WTC11 (cell line): ENCODE data around the gene NT5DC1. TPM values are rescaled to one million over a fixed set of nuclear protein-coding genes. Genes with fewer than 3 reads are reported as not detected.

Experiments
- ATAC-seq: fragments of 200-7000 bp; cut with Tn5 transposase; 2 replicates; pipeline ENCODE4 v1.10.0; 2021; ENCODE audit warnings: mild to moderate bottlenecking, moderate library complexity
- CTCF ChIA-PET: fragments of 300-600 bp; sonication (Branson Sonifier 250); formaldehyde crosslinking; loops from one replicate; lab custom pipeline; 2021; ENCODE audit warnings: antibody characterized with exemption; lab: Charles Lee
- POLR2A ChIA-PET: fragments of 350-600 bp; sonication (Branson Sonifier 250); formaldehyde crosslinking; loops from one replicate; lab custom pipeline; 2021; ENCODE audit warnings: antibody characterized with exemption; lab: Charles Lee
- DNase-seq: peaks from one replicate; pipeline ENCODE4 v3.0.0; 2021; ENCODE audit warnings: low spot score
- H3K27ac Mint-ChIP-seq: 2 replicates; pipeline ENCODE4 v1.8.0; 2021; ENCODE audit warnings: mixed read lengths
- H3K27me3 Mint-ChIP-seq: 2 replicates; pipeline ENCODE4 v1.8.0; 2021; ENCODE audit warnings: low read depth, mild to moderate bottlenecking, moderate library complexity, mixed read lengths
- H3K36me3 Mint-ChIP-seq: 2 replicates; pipeline ENCODE4 v1.8.0; 2021; ENCODE audit warnings: mixed read lengths
- H3K4me1 Mint-ChIP-seq: 2 replicates; pipeline ENCODE4 v1.8.0; 2022; ENCODE audit warnings: mixed read lengths
- H3K4me3 Mint-ChIP-seq: 2 replicates; pipeline ENCODE4 v1.8.0; 2021; ENCODE audit warnings: mild to moderate bottlenecking, moderate library complexity, mixed read lengths
- H3K9me3 Mint-ChIP-seq: 2 replicates; pipeline ENCODE4 v1.8.0; 2021; ENCODE audit warnings: mixed read lengths
- AR ChIP-seq: fragments of 250-450 bp; sonication (Bioruptor Pico); IDR thresholded peaks from 2 replicates; pipeline ENCODE4 v1.9.0; 2021; ENCODE audit warnings: mild to moderate bottlenecking
- ATF2 ChIP-seq: sonication (generic); formaldehyde crosslinking; IDR thresholded peaks from 2 replicates; pipeline ENCODE4 v1.8.1; 2022; ENCODE audit warnings: low read depth, missing genetic modification reagents, borderline replicate concordance
- CBFB ChIP-seq: sonication (generic); formaldehyde crosslinking; IDR thresholded peaks from 2 replicates; pipeline ENCODE4 v1.8.1; 2022; ENCODE audit warnings: mild to moderate bottlenecking, low read depth, missing genetic modification reagents
- CDX4 ChIP-seq: fragments of 250-450 bp; sonication (Bioruptor Pico); IDR thresholded peaks from 2 replicates; pipeline ENCODE4 v1.9.0; 2021; ENCODE audit warnings: moderate library complexity, mild to moderate bottlenecking, inconsistent platforms, borderline replicate concordance
- E2F1 ChIP-seq: sonication (generic); formaldehyde crosslinking; IDR thresholded peaks from 2 replicates; pipeline ENCODE4 v1.8.0; 2022; ENCODE audit warnings: mild to moderate bottlenecking, missing genetic modification reagents
- GTF2I ChIP-seq: fragments of 250-450 bp; sonication (Bioruptor Pico); conservative IDR thresholded peaks from 2 replicates; pipeline ENCODE4 v1.4.0; 2021; ENCODE audit warnings: mild to moderate bottlenecking
- HMGA2 ChIP-seq: fragments of 250-450 bp; sonication (Bioruptor Pico); IDR thresholded peaks from 2 replicates; pipeline ENCODE4 v1.4.0; 2021; ENCODE audit warnings: mild to moderate bottlenecking, moderate library complexity
- MXD4 ChIP-seq: fragments of 250-450 bp; sonication (Bioruptor Pico); IDR thresholded peaks from 2 replicates; pipeline ENCODE4 v1.8.0; 2021; ENCODE audit warnings: mild to moderate bottlenecking, moderate library complexity, borderline replicate concordance
- NFATC4 ChIP-seq: fragments of 250-450 bp; sonication (Bioruptor Pico); IDR thresholded peaks from 2 replicates; pipeline ENCODE4 v1.9.0; 2021; ENCODE audit warnings: mild to moderate bottlenecking
- PRDM15 ChIP-seq: sonication (generic); formaldehyde crosslinking; IDR thresholded peaks from 2 replicates; pipeline ENCODE4 v1.8.0; 2022; ENCODE audit warnings: missing genetic modification reagents
- SMAD3 ChIP-seq: sonication (generic); formaldehyde crosslinking; IDR thresholded peaks from 2 replicates; pipeline ENCODE4 v1.8.0; 2022; ENCODE audit warnings: missing genetic modification reagents, mild to moderate bottlenecking, borderline replicate concordance
- TEAD1 ChIP-seq: sonication (generic); formaldehyde crosslinking; IDR thresholded peaks from 2 replicates; pipeline ENCODE4 v1.8.0; 2022; ENCODE audit warnings: mild to moderate bottlenecking, missing genetic modification reagents
- TP53 ChIP-seq: sonication (generic); formaldehyde crosslinking; IDR thresholded peaks from 2 replicates; pipeline ENCODE4 v1.8.1; 2023; ENCODE audit warnings: mild to moderate bottlenecking, missing genetic modification reagents
- ZNF425 ChIP-seq: fragments of 250-450 bp; sonication (Bioruptor Pico); conservative IDR thresholded peaks from 2 replicates; pipeline ENCODE4 v1.9.0; 2021; ENCODE audit warnings: mild to moderate bottlenecking
- total RNA-seq: library from RNA; stranded (reverse); gene quantifications from 3 replicates; pipeline ENCODE4 v1.2.3, GENCODE V29; 2021

The NT5DC1 gene
- total RNA-seq, 1 experiment from 2014 or later = 67.9 TPM

- H3K27ac Mint-ChIP-seq = no peak overlapping the region
Observed at GRCh38 chr6:116144605-116145004, 44.0 kb downstream of the NT5DC1 start.

GRCh38 chr6:116145803-116146675 is 45.4 kb downstream of the NT5DC1 start:
- POLR2A ChIA-PET = no interaction called here

More at GRCh38 chr6:116144605-116145004, 44.0 kb downstream of the NT5DC1 start:
- DNase-seq (no peak), ATAC-seq (no peak)
- CTCF ChIA-PET = no interaction called here
- TF ChIP-seq CDX4 (CRISPR knock-in tag) = no peak
- no peak for TF ChIP-seq ATF2 (CRISPR knock-in tag)
- TF ChIP-seq HMGA2 (CRISPR knock-in tag) = no peak
- no peak for TF ChIP-seq ZNF425
- no peak for TF ChIP-seq CBFB
- no peak for TF ChIP-seq NFATC4
- no peak for TF ChIP-seq SMAD3
- TF ChIP-seq MXD4 (CRISPR knock-in tag) = no peak
- no peak for TF ChIP-seq TEAD1
- Mint-ChIP-seq H3K27me3 (no peaks in the 10 kb centered on the region), H3K4me3 (no peak overlapping the region), H3K9me3 (no peaks in the 10 kb centered on the region), H3K4me1 (peaks cover 16% of the 10 kb centered on the region), H3K36me3 (no peaks in the 10 kb centered on the region; the same call in 1 of the 2 replicates)
- POLR2A ChIA-PET = no interaction called here

GRCh38 chr6:116152620-116153019 is 52.0 kb downstream of the NT5DC1 start:
- ATAC-seq (no peak), DNase-seq (no peak)
- H3K4me3 Mint-ChIP-seq = no peak overlapping the region
- no peaks in the 10 kb centered on the region for H3K27me3 Mint-ChIP-seq
- H3K27ac Mint-ChIP-seq = no peak overlapping the region
- H3K36me3 Mint-ChIP-seq = no peaks in the 10 kb centered on the region
- H3K9me3 Mint-ChIP-seq = no peaks in the 10 kb centered on the region
- ChIA-PET CTCF (no interaction called here), POLR2A (no interaction called here)
- H3K4me1 Mint-ChIP-seq = peaks cover 11% of the 10 kb centered on the region; the same call in 1 of the 2 replicates
- no peak for TF ChIP-seq E2F1 (CRISPR knock-in tag)
- TF ChIP-seq ATF2 (CRISPR knock-in tag) = no peak
- no peak for TF ChIP-seq CDX4 (CRISPR knock-in tag)
- no peak for TF ChIP-seq PRDM15 (CRISPR knock-in tag)
- TF ChIP-seq AR (CRISPR knock-in tag) = no peak
- TF ChIP-seq TP53 (CRISPR knock-in tag) = no peak

More at GRCh38 chr6:116145803-116146675, 45.4 kb downstream of the NT5DC1 start:
- no peaks in the 10 kb centered on the region; the same call in 1 of the 2 replicates for H3K36me3 Mint-ChIP-seq
- DNase-seq = no peak
- peaks cover 16% of the 10 kb centered on the region for H3K4me1 Mint-ChIP-seq
- H3K4me3 Mint-ChIP-seq = no peak overlapping the region
- peak overlapping the region; percentile 33; the same call in 1 of the 2 replicates for H3K27ac Mint-ChIP-seq
- H3K9me3 Mint-ChIP-seq = no peaks in the 10 kb centered on the region
- no peak for ATAC-seq
- H3K27me3 Mint-ChIP-seq = no peaks in the 10 kb centered on the region
- no peak for TF ChIP-seq GTF2I (CRISPR knock-in tag)
- CTCF ChIA-PET = no interaction called here
